Kidney (tissue), 14 donors: ENCODE measurements around the gene C6. TPM values are rescaled to one million over a fixed set of nuclear protein-coding genes. Genes with fewer than 3 reads are reported as not detected.

ENCODE experiments used
- DNase-seq, 5 donors: peaks; one replicate each; pipeline ENCODE4 v3.0.0-alpha.2; 2013 to 2020
- FAIRE-seq: peaks from 2 replicates; lab custom pipeline; 2012; peaks lifted over from hg19 to GRCh38; lab: Jason Lieb, UNC
- H3K27ac ChIP-seq, 2 donors: one replicate each; pipeline ENCODE4 v1.7.0; 2013; ENCODE audit warnings: low read depth in 2 of 2, low read length in 2 of 2, inconsistent platforms in 1 of 2
- H3K27me3 ChIP-seq: one replicate; pipeline ENCODE4 v1.7.1; 2013; ENCODE audit warnings: low read length, inconsistent platforms; ENCODE audit not compliant: control insufficient read depth, insufficient read depth
- H3K36me3 ChIP-seq, 3 donors: one replicate each; pipeline versions ENCODE4 v1.7.0 to v1.7.1; 2013; ENCODE audit warnings: low read length in 3 of 3, control low read depth in 1 of 3, inconsistent platforms in 1 of 3; ENCODE audit not compliant: insufficient read depth in 3 of 3, control insufficient read depth in 2 of 3
- H3K4me1 ChIP-seq, 3 donors: one replicate each; pipeline versions ENCODE4 v1.7.0 to v1.7.1; 2013; ENCODE audit warnings: low read length in 3 of 3, inconsistent platforms in 1 of 3, low read depth in 1 of 3; ENCODE audit not compliant: control insufficient read depth in 2 of 3, insufficient read depth in 2 of 3
- H3K4me3 ChIP-seq, 3 donors: one replicate each; pipeline versions ENCODE4 v1.7.0 to v1.8.1; 2013; ENCODE audit warnings: low read length in 3 of 3, control low read depth in 1 of 3, inconsistent platforms in 1 of 3
- H3K9ac ChIP-seq, 3 donors: one replicate each; pipeline versions ENCODE4 v1.7.0 to v1.7.1; 2013; ENCODE audit warnings: low read length in 3 of 3, control low read depth in 1 of 3, inconsistent platforms in 1 of 3
- H3K9me3 ChIP-seq, 3 donors: one replicate each; pipeline versions ENCODE4 v1.7.0 to v1.7.1; 2013; ENCODE audit warnings: low read length in 3 of 3, control low read depth in 1 of 3, inconsistent platforms in 1 of 3; ENCODE audit not compliant: control insufficient read depth in 2 of 3, insufficient read depth in 1 of 3
- CTCF ChIP-seq: IDR thresholded peaks from 3 replicates; pipeline ENCODE4 v1.5.1; 2012; ENCODE audit warnings: mild to moderate bottlenecking, moderate library complexity, borderline replicate concordance; ENCODE audit not compliant: insufficient read depth; ENCODE audit errors: extremely low read depth
- intact Hi-C: fragments of 100-400 bp; cut with DNase I; formaldehyde crosslinking; loops from one replicate; pipeline ENCODE4 v1.11.1; 2022
- polyA plus RNA-seq: library from polyadenylated mRNA; stranded (reverse); fragments of 350-450 nt; fragmentation: Illumina TruSeq; extraction: RNeasy Lipid Tissue Mini Kit (QIAGEN cat#74804); gene quantifications from one replicate; pipeline ENCODE4 v1.2.3, GENCODE V29; 2014; ENCODE audit warnings: low read depth, low replicate concordance; ENCODE audit not compliant: insufficient read depth
- total RNA-seq: library from RNA; stranded (reverse); fragmentation: NEBNext Ultra II Directional; extraction: Animal tissue kit (Norgen Biotek cat#: 25700); gene quantifications from one replicate; pipeline ENCODE4 v1.2.1, GENCODE V29; 2021
- donor health status: control.
- donor health status: control.
- donor health status: control.
- donor health status: control.
- donor health status: control.
- donor health status: DM: yes; HTN: yes; CAD: no.
- donor health status: Normal renal cell carcinoma (clear cell type).

The C6 gene
- total and polyA plus RNA-seq, 2 donors from 2014 or later = 5.2 to 46.2 TPM

- DNase-seq (peak in 2 of 5 donors; percentile 8 to 14), FAIRE-seq (no peak)
- intact Hi-C loops = no loop called here
- Histone ChIP-seq H3K27ac (peak overlapping the region in 1 of 2 donors; percentile 8), H3K4me3 (no peak overlapping the region), H3K27me3 (no peaks in the 10 kb centered on the region), H3K36me3 (no peaks in the 10 kb centered on the region), H3K9ac (no peak overlapping the region), H3K9me3 (no peaks in the 10 kb centered on the region), H3K4me1 (peaks cover 0 to 10% (median 4%) of the 10 kb centered on the region in 3 donors)
- TF ChIP-seq CTCF = no peak
Observed at GRCh38 chr5:41182666-41183065, 30.7 kb downstream of the C6 start.

GRCh38 chr5:41181691-41182564 lies 31.4 kb downstream of the C6 start:
- peak in 2 of 5 donors; percentile 5 to 12 for DNase-seq
- intact Hi-C loops = no loop called here
- Histone ChIP-seq H3K27me3 (no peaks in the 10 kb centered on the region), H3K4me1 (peaks cover 0 to 10% (median 4%) of the 10 kb centered on the region in 3 donors), H3K9me3 (no peaks in the 10 kb centered on the region), H3K27ac (peak overlapping the region in 1 of 2 donors; percentile 8), H3K36me3 (no peaks in the 10 kb centered on the region), H3K9ac (no peak overlapping the region), H3K4me3 (no peak overlapping the region)
- no peak for TF ChIP-seq CTCF
- no peak for FAIRE-seq

- no peak overlapping the region for H3K9ac ChIP-seq
- FAIRE-seq (no peak), DNase-seq (no peak)
- H3K27me3 ChIP-seq = no peaks in the 10 kb centered on the region
- H3K4me1 ChIP-seq = peaks cover 0 to 4% (median 4%) of the 10 kb centered on the region in 3 donors
- H3K27ac ChIP-seq = no peak overlapping the region
- TF ChIP-seq CTCF = no peak
- H3K9me3 ChIP-seq = no peaks in the 10 kb centered on the region
- intact Hi-C loops = no loop called here
- no peak overlapping the region for H3K4me3 ChIP-seq
- H3K36me3 ChIP-seq = no peaks in the 10 kb centered on the region
Observed at GRCh38 chr5:41176952-41177351, 36.4 kb downstream of the C6 start.
